Activated CD8-positive, alpha-beta memory T cell treated with anti-CD3 and anti-CD28 coated beads for 4 hours (primary cell): ENCODE measurements around the gene MLPH.
"Not testable (repeated sequence)": the region's sequence is repeated elsewhere in the genome, so short reads cannot be mapped to it uniquely, and the experiment has no call there.

Experiments used
- DNase-seq, 2 donors: peaks; one replicate each; pipeline ENCODE4 v3.0.0-alpha.2; 2020; ENCODE audit warnings: low read depth in 2 of 2

Gene MLPH

GRCh38 chr2:237457388-237457941 is 29.6 kb upstream of the MLPH start:
- DNase-seq, result no peak

- no peak for DNase-seq
Observed at GRCh38 chr2:237458519-237458918, 28.5 kb upstream of the MLPH start.

GRCh38 chr2:237459226-237459625 is 27.8 kb upstream of the MLPH start:
- no peak for DNase-seq

- no peak for DNase-seq
Observed at GRCh38 chr2:237459741-237460174, 27.3 kb upstream of the MLPH start.

GRCh38 chr2:237464757-237465391 is 22.2 kb upstream of the MLPH start:
- no peak for DNase-seq

GRCh38 chr2:237465515-237466148 is 21.4 kb upstream of the MLPH start:
- DNase-seq, result no peak

- no peak for DNase-seq
Observed at GRCh38 chr2:237466211-237466610, 20.8 kb upstream of the MLPH start.

GRCh38 chr2:237467447-237468179 is 19.4 kb upstream of the MLPH start:
- DNase-seq, result no peak

- not testable (repeated sequence) for DNase-seq
Observed at GRCh38 chr2:237469410-237469809, 17.6 kb upstream of the MLPH start.

GRCh38 chr2:237469849-237470248 is 17.2 kb upstream of the MLPH start:
- no peak for DNase-seq

GRCh38 chr2:237470914-237471313 is 16.1 kb upstream of the MLPH start:
- DNase-seq, result no peak

GRCh38 chr2:237471438-237472186 is 15.4 kb upstream of the MLPH start:
- DNase-seq, result no peak

GRCh38 chr2:237472187-237472712 is 14.8 kb upstream of the MLPH start:
- DNase-seq, result no peak

GRCh38 chr2:237472909-237473877 is 13.9 kb upstream of the MLPH start:
- no peak for DNase-seq

- DNase-seq, result no peak
Observed at GRCh38 chr2:237473878-237474441, 13.1 kb upstream of the MLPH start.

GRCh38 chr2:237474442-237474911 is 12.6 kb upstream of the MLPH start:
- DNase-seq, result no peak

GRCh38 chr2:237474931-237475703 is 11.9 kb upstream of the MLPH start:
- peak; percentile 52 to 53 for DNase-seq

- DNase-seq, result peak in 1 of 2 donors; percentile 25
Observed at GRCh38 chr2:237475704-237476141, 11.3 kb upstream of the MLPH start.

- no peak for DNase-seq
Observed at GRCh38 chr2:237478095-237478494, 9.0 kb upstream of the MLPH start.
